ENCODE results near the gene MBLAC1. TPM values are rescaled to one million over a fixed set of nuclear protein-coding genes. Genes with fewer than 3 reads are reported as not detected.

The MBLAC1 gene
- total and polyA plus RNA-seq, 9 of the 15 experiments (the other 6 are each of a cell fraction or from before 2014, with no cell fraction given), result 0.03 to 3.1 (median 0.52) TPM

GRCh38 chr7:100126931-100127865 lies at the start of gene MBLAC1 (continued):
- TF ChIP-seq MXD1 (CRISPR knock-in tag; IDR thresholded peaks at IDR 0.05; ENCODE audit: borderline replicate concordance, poor library complexity, severe bottlenecking) (no peak), TEAD1 (CRISPR knock-in tag; IDR thresholded peaks at IDR 0.05) (peak in 1 of 2 experiments; percentile 8; a peak in 1 of 4 replicates), ZKSCAN1 (IDR thresholded peaks at IDR 0.05; ENCODE audit: low read depth, low read length) (peak; percentile 52; the same call in 1 of the 2 replicates), HDAC3 (IDR thresholded peaks at IDR 0.05; ENCODE audit: borderline replicate concordance, partially characterized antibody) (no peak), MNT (conservative IDR thresholded peaks at IDR 0.05) (peak; percentile 75 to 77), TAF9B (IDR thresholded peaks at IDR 0.05; ENCODE audit: partially characterized antibody) (no peak), DEAF1 (CRISPR knock-in tag; IDR thresholded peaks at IDR 0.05) (no peak), MITF (IDR thresholded peaks at IDR 0.05) (no peak), IRF1 (CRISPR knock-in tag; IDR thresholded peaks at IDR 0.05; ENCODE audit: borderline replicate concordance) (no peak), ZNF699 (CRISPR knock-in tag; IDR thresholded peaks at IDR 0.05; ENCODE audit: insufficient replicate concordance) (no peak), POLR2AphosphoS5 (IDR thresholded peaks at IDR 0.05; ENCODE audit: control insufficient read depth, insufficient read depth, low read depth, low read length) (peak; percentile 94), ZNF586 (CRISPR knock-in tag; conservative IDR thresholded peaks at IDR 0.05) (no peak), SP1 (CRISPR knock-in tag; IDR thresholded peaks at IDR 0.05) (peak; percentile 80), RBM15 (IDR thresholded peaks at IDR 0.05; ENCODE audit: insufficient read depth, low read length) (peak; percentile 77; the same call in 1 of the 2 replicates), ZNF282 (CRISPR knock-in tag; IDR thresholded peaks at IDR 0.05) (no peak)
- TF ChIP-seq, protein P1, sequence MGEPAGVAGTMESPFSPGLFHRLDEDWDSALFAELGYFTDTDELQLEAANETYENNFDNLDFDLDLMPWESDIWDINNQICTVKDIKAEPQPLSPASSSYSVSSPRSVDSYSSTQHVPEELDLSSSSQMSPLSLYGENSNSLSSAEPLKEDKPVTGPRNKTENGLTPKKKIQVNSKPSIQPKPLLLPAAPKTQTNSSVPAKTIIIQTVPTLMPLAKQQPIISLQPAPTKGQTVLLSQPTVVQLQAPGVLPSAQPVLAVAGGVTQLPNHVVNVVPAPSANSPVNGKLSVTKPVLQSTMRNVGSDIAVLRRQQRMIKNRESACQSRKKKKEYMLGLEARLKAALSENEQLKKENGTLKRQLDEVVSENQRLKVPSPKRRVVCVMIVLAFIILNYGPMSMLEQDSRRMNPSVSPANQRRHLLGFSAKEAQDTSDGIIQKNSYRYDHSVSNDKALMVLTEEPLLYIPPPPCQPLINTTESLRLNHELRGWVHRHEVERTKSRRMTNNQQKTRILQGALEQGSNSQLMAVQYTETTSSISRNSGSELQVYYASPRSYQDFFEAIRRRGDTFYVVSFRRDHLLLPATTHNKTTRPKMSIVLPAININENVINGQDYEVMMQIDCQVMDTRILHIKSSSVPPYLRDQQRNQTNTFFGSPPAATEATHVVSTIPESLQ (CRISPR knock-in tag; IDR thresholded peaks at IDR 0.05), result peak; percentile 93
